AG10803 (cell line): Measurements from ENCODE around the gene RAP1A.
A peak's percentile ranks its signal among the peaks of the same experiment; 100 is the strongest.
"Not testable (repeated sequence)": the region's sequence is repeated elsewhere in the genome, so short reads cannot be mapped to it uniquely, and the experiment has no call there.

ENCODE experiments used
- DNase-seq: peaks from one replicate; pipeline ENCODE4 v3.0.0; 2010; ENCODE audit warnings: low read depth
- H3K4me3 ChIP-seq: 2 replicates; pipeline ENCODE4 v1.5.1; 2011; ENCODE audit warnings: mild to moderate bottlenecking, low read length, control low read depth
- CTCF ChIP-seq: conservative IDR thresholded peaks from 2 replicates; pipeline ENCODE4 v1.5.1; 2011; ENCODE audit warnings: mild to moderate bottlenecking, low read length, control low read depth, inconsistent platforms

Gene RAP1A

DNA sequence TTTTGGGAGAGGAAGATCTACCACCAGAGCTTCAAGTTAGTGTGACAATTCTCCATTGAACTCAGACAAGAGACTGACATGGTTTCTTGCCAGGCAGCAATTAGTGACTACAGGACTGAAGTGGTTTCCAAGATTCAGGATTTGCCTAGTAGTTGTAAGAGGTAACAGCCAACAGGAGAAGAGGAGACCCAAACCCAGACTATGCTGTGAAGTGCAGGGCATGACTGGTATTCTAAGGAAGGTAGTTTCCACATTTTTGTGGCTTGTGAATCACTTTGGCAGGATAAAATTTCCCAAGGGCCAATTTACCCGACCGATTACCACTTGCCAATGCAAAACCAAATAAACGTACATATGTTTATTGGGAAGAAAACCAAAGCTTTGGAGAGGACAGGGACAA lies 14.7 kb upstream of the RAP1A start:
- no peak for TF ChIP-seq CTCF
- peak; percentile 85 for DNase-seq
- no peak overlapping the region for H3K4me3 ChIP-seq

DNA sequence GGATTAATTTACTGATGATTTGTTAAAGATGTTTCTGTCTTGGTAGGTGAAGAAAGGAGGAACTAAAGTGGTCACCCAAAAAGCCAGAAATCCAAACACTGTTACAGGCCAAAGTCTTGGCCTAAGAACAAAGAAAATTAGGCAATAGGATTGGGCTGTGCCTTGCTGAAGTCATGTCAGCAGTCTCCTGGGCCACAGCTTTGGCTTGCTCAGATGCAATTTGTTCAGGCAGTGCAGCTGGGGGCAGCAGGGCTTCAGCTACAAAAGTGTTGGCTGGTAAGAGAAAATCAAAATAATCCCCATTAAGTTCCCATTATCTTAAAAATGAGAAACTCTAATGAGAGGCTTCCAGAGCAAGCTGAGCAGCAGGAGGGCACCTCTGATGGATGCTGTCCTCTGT lies 14.0 kb upstream of the RAP1A start:
- no peak overlapping the region for H3K4me3 ChIP-seq
- no peak for TF ChIP-seq CTCF
- peak; percentile 89 for DNase-seq

DNA sequence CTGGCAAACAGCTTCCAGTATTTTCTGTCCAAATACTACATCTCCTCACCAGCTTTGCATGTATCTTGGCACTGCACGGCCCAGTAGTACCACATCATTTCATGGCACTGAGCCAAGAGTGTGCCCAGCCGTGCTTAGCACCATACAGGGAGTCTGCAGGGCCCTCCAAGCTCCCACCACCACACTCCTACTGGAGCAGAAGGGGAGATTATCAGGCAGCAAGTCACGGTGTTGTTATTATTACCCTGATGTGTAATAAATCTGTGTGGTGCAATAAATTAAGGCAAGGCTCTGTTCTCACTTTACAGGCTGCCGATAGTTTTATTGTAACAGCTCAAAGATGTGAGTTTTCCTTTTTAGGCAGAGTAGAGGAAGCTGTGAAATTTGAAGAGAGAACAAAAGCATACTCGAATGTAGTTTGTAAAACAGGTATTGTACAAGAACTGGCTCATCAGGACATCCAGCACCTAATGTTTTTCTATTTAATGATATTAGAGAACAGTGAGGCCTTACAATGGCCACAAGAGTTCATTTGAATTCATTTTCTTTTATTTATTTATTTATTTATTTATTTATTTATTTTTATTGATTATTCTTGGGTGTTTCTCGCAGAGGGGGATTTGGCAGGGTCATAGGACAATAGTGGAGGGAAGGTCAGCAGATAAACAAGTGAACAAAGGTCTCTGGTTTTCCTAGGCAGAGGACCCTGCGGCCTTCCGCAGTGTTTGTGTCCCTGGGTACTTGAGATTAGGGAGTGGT lies 13.0 kb upstream of the RAP1A start:
- peak; percentile 9 for DNase-seq
- not testable (repeated sequence) for H3K4me3 ChIP-seq

DNA sequence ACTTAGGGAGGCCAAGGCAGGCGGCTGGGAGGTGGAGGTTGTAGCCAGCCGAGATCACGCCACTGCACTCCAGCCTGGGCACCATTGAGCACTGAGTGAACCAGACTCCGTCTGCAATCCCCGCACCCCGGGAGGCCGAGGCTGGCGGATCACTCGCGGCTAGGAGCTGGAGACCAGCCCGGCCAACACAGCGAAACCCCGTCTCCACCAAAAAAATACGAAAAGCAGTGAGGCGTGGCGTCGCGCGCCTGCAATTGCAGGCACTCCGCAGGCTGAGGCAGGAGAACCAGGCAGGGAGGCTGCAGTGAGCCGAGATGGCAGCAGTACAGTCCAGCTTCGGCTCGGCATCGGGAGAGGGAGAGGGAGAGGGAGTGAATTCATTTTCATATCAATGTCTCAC lies 11.1 kb upstream of the RAP1A start:
- not testable (repeated sequence) for DNase-seq, H3K4me3 ChIP-seq

- no peak overlapping the region for H3K4me3 ChIP-seq
- no peak for TF ChIP-seq CTCF
- peak; percentile 50 for DNase-seq
Observed at GRCh38 chr1:111611986-111612385, 7.6 kb upstream of the RAP1A start.

GRCh38 chr1:111615870-111616715 lies 3.5 kb upstream of the RAP1A start:
- TF ChIP-seq CTCF: no peak
- DNase-seq: no peak

DNA sequence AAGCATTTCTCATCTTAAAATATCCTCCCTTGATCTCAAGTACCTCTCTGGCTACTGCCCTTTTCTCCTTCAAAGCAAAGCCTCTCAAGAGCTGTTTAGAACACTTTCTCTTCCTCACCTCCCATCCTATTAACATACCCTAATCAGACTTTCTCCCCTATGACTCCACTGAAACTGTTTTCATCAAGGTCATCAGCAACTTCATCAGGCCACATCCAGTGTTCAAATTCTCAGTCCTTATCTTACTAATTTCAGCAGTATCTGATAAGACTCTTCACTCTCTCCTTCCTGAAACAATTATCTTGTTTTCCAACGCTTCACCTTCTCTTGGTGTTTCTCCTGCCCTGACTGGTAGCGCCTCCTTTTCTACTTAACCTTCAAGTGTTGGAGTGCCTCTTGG lies 1.5 kb upstream of the RAP1A start:
- no peak overlapping the region for H3K4me3 ChIP-seq
- DNase-seq: no peak
- TF ChIP-seq CTCF: no peak

More at GRCh38 chr1:111615870-111616715, 3.5 kb upstream of the RAP1A start:
- no peak overlapping the region for H3K4me3 ChIP-seq
